ENCODE measurements around the gene BLVRB.
A peak's percentile ranks its signal among the peaks of the same experiment; 100 is the strongest.

Gene BLVRB

GRCh38 chr19:40398417-40399131 is 67.0 kb downstream of the BLVRB start:
- peak; percentile 25 for DNase-seq

Measured in fibroblast of skin of abdomen (primary cell).